Measurements from ENCODE around the gene KLF15.

- TF ChIP-seq YY1 (IDR thresholded peaks at IDR 0.05; ENCODE audit: extremely low read depth, insufficient replicate concordance, low read depth, low read length) (no peak), CTCF (IDR thresholded peaks at IDR 0.05 in 2 of 3, conservative IDR thresholded peaks at IDR 0.05 in 1 of 3; ENCODE audit: borderline replicate concordance in 1 of 3, insufficient read depth in 1 of 3, low read depth in 2 of 3, low read length in 2 of 3) (no peak), ZNF274 (IDR thresholded peaks at IDR 0.05; ENCODE audit: low read depth, low read length) (no peak), EGR1 (IDR thresholded peaks at IDR 0.05; ENCODE audit: low read depth) (no peak), SRF (IDR thresholded peaks at IDR 0.05; ENCODE audit: low read depth) (no peak), RAD21 (IDR thresholded peaks at IDR 0.05; ENCODE audit: low read depth) (no peak), REST (IDR thresholded peaks at IDR 0.05; ENCODE audit: low read depth) (no peak), SIN3A (IDR thresholded peaks at IDR 0.05; ENCODE audit: low read depth) (no peak), CEBPB (IDR thresholded peaks at IDR 0.05; ENCODE audit: low read depth) (no peak), ATF3 (IDR thresholded peaks at IDR 0.05) (no peak), ELF1 (IDR thresholded peaks at IDR 0.05; ENCODE audit: borderline replicate concordance, low read depth) (no peak), EZH2 (IDR thresholded peaks at IDR 0.05) (no peak), MAX (IDR thresholded peaks at IDR 0.05) (no peak)
Observed at GRCh38 chr3:126340081-126340511, 17.1 kb downstream of the KLF15 start.

Measured in HCT116 (cell line).